HEK293 (cell line): Measurements from ENCODE around the gene THAP2.

Experiments used
- CTCF ChIA-PET: fragments of 350-600 bp; formaldehyde crosslinking; extraction: SDS; loops from one replicate; lab custom pipeline; 2021; ENCODE audit warnings: antibody characterized with exemption; lab: Yijun Ruan, JAX
- POLR2A ChIA-PET: fragments of 300-600 bp; formaldehyde crosslinking; extraction: SDS; loops from one replicate; lab custom pipeline; 2020; ENCODE audit warnings: antibody characterized with exemption, inconsistent platforms; lab: Yijun Ruan, JAX
- H3K27ac ChIP-seq: fragments of 200-500 bp; sonication (Bioruptor generic); 2 replicates; pipeline ENCODE4 v1.5.1; 2014; ENCODE audit warnings: low read depth, low read length, control low read depth, inconsistent platforms; ENCODE audit errors: extremely low read depth
- H3K36me3 ChIP-seq, 2 experiments: fragments of 200-500 bp in 1 of 2; sonication (Bioruptor generic) in 1 of 2; 1 replicate in 1 of 2; 2 replicates in 1 of 2; pipeline ENCODE4 v1.5.1; 2014 to 2017; ENCODE audit warnings: inconsistent platforms in 2 of 2, low read length in 2 of 2; ENCODE audit not compliant: control insufficient read depth in 2 of 2, insufficient read depth in 1 of 2
- H3K4me1 ChIP-seq: fragments of 200-500 bp; sonication (Bioruptor generic); 2 replicates; pipeline ENCODE4 v1.5.1; 2014; ENCODE audit warnings: mild to moderate bottlenecking, low read length, inconsistent platforms; ENCODE audit not compliant: control insufficient read depth, insufficient read depth
- H3K4me3 ChIP-seq: 2 replicates; pipeline ENCODE4 v1.5.1; 2011; ENCODE audit warnings: low read depth, mild to moderate bottlenecking, control low read depth, low read length, moderate library complexity
- H3K9me3 ChIP-seq: fragments of 200-500 bp; sonication (Bioruptor generic); 2 replicates; pipeline ENCODE4 v1.5.1; 2014; ENCODE audit warnings: low read depth, low read length, inconsistent platforms; ENCODE audit not compliant: control insufficient read depth, insufficient read depth
- EGR2 ChIP-seq: fragments of 450-650 bp; formaldehyde crosslinking; IDR thresholded peaks from 2 replicates; pipeline ENCODE4 v1.5.1; 2016; ENCODE audit warnings: low read depth, missing biosample characterization, missing genetic modification characterization
- FEZF1 ChIP-seq: fragments of 450-650 bp; formaldehyde crosslinking; IDR thresholded peaks from 2 replicates; pipeline ENCODE4 v1.5.1; 2016; ENCODE audit warnings: missing biosample characterization, missing genetic modification characterization
- GLI2 ChIP-seq: fragments of 450-650 bp; formaldehyde crosslinking; IDR thresholded peaks from 2 replicates; pipeline ENCODE4; 2017; ENCODE audit warnings: missing biosample characterization, missing genetic modification characterization, low read depth, borderline replicate concordance
- INSM2 ChIP-seq: fragments of 450-650 bp; formaldehyde crosslinking; IDR thresholded peaks from 2 replicates; pipeline ENCODE4 v1.5.1; 2016; ENCODE audit warnings: missing biosample characterization, missing genetic modification characterization
- KLF17 ChIP-seq: fragments of 450-650 bp; formaldehyde crosslinking; IDR thresholded peaks from 2 replicates; pipeline ENCODE4 v1.5.1; 2016; ENCODE audit warnings: missing biosample characterization, missing genetic modification characterization
- MZF1 ChIP-seq: fragments of 450-650 bp; formaldehyde crosslinking; IDR thresholded peaks from 2 replicates; pipeline ENCODE4 v1.5.1; 2017; ENCODE audit warnings: missing biosample characterization, missing genetic modification characterization, borderline replicate concordance
- OVOL3 ChIP-seq: fragments of 450-650 bp; formaldehyde crosslinking; IDR thresholded peaks from 2 replicates; pipeline ENCODE4 v1.5.1; 2016; ENCODE audit warnings: missing biosample characterization, missing genetic modification characterization
- SP7 ChIP-seq: fragments of 450-650 bp; formaldehyde crosslinking; IDR thresholded peaks from 2 replicates; pipeline ENCODE4 v1.5.1; 2016; ENCODE audit warnings: missing biosample characterization, missing genetic modification characterization
- ZNF132 ChIP-seq: fragments of 450-650 bp; formaldehyde crosslinking; IDR thresholded peaks from 2 replicates; pipeline ENCODE4 v1.5.1; 2017; ENCODE audit warnings: missing biosample characterization, missing genetic modification characterization, borderline replicate concordance
- ZNF138 ChIP-seq: fragments of 450-650 bp; formaldehyde crosslinking; IDR thresholded peaks from 2 replicates; pipeline ENCODE4 v1.5.1; 2016; ENCODE audit warnings: missing biosample characterization, missing genetic modification characterization, borderline replicate concordance
- ZNF398 ChIP-seq: fragments of 450-650 bp; formaldehyde crosslinking; IDR thresholded peaks from 2 replicates; pipeline ENCODE4 v1.5.1; 2017; ENCODE audit warnings: missing biosample characterization, missing genetic modification characterization
- ZNF529 ChIP-seq: fragments of 450-650 bp; formaldehyde crosslinking; IDR thresholded peaks from 2 replicates; pipeline ENCODE4 v1.5.1; 2017; ENCODE audit warnings: missing genetic modification characterization, missing biosample characterization; ENCODE audit not compliant: insufficient replicate concordance
- ZNF585B ChIP-seq: fragments of 450-650 bp; formaldehyde crosslinking; IDR thresholded peaks from 2 replicates; pipeline ENCODE4 v1.5.1; 2016; ENCODE audit warnings: missing biosample characterization, missing genetic modification characterization
- ZNF610 ChIP-seq: fragments of 450-650 bp; formaldehyde crosslinking; IDR thresholded peaks from 2 replicates; pipeline ENCODE4 v1.5.1; 2016; ENCODE audit warnings: missing biosample characterization, missing genetic modification characterization, borderline replicate concordance
- ZNF768 ChIP-seq: fragments of 450-650 bp; formaldehyde crosslinking; IDR thresholded peaks from 2 replicates; pipeline ENCODE4 v1.5.1; 2018; ENCODE audit warnings: missing biosample characterization, mild to moderate bottlenecking, missing genetic modification characterization
- ZSCAN18 ChIP-seq: fragments of 450-650 bp; formaldehyde crosslinking; IDR thresholded peaks from 2 replicates; pipeline ENCODE4 v1.5.1; 2016; ENCODE audit warnings: missing biosample characterization, missing genetic modification characterization
- ZXDB ChIP-seq: fragments of 450-650 bp; formaldehyde crosslinking; IDR thresholded peaks from 2 replicates; pipeline ENCODE4 v1.5.1; 2016; ENCODE audit warnings: missing biosample characterization, missing genetic modification characterization
- TF ChIP-seq, protein P1 (sequence below): fragments of 450-650 bp; formaldehyde crosslinking; IDR thresholded peaks from 2 replicates; pipeline ENCODE4 v1.5.1; 2016; ENCODE audit warnings: missing biosample characterization, missing genetic modification characterization

Gene THAP2

GRCh38 chr12:71655495-71655894 lies 8.6 kb upstream of the THAP2 start (continued):
- TF ChIP-seq ZNF398 (tag by site-specific recombination) (no peak), ZNF132 (no peak), KLF17 (tag by site-specific recombination) (no peak), ZNF768 (no peak), OVOL3 (tag by site-specific recombination) (no peak), GLI2 (tag by site-specific recombination) (no peak), ZNF138 (tag by site-specific recombination) (no peak), MZF1 (no peak)

- TF ChIP-seq, protein P1, sequence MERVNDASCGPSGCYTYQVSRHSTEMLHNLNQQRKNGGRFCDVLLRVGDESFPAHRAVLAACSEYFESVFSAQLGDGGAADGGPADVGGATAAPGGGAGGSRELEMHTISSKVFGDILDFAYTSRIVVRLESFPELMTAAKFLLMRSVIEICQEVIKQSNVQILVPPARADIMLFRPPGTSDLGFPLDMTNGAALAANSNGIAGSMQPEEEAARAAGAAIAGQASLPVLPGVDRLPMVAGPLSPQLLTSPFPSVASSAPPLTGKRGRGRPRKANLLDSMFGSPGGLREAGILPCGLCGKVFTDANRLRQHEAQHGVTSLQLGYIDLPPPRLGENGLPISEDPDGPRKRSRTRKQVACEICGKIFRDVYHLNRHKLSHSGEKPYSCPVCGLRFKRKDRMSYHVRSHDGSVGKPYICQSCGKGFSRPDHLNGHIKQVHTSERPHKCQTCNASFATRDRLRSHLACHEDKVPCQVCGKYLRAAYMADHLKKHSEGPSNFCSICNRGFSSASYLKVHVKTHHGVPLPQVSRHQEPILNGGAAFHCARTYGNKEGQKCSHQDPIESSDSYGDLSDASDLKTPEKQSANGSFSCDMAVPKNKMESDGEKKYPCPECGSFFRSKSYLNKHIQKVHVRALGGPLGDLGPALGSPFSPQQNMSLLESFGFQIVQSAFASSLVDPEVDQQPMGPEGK (tag by site-specific recombination) = no peak
- TF ChIP-seq ZSCAN18 (no peak), ZNF585B (tag by site-specific recombination) (no peak), INSM2 (tag by site-specific recombination) (no peak), ZNF529 (tag by site-specific recombination) (no peak), EGR2 (tag by site-specific recombination) (no peak), ZXDB (no peak), SP7 (tag by site-specific recombination) (no peak), FEZF1 (tag by site-specific recombination) (no peak), ZNF610 (tag by site-specific recombination) (no peak)
- ChIA-PET POLR2A (no interaction called here), CTCF (interaction anchor here (0.7 to 1.3 kb wide), 2 partner anchors 19 to 1218 kb away, joined by 3 to 5 read pairs; no protein-coding TSS in a partner anchor)
- peaks cover 2% of the 10 kb centered on the region; the same call in 1 of the 2 replicates for H3K4me1 ChIP-seq
- no peaks in the 10 kb centered on the region for H3K9me3 ChIP-seq
- H3K4me3 ChIP-seq = no peak overlapping the region
- H3K27ac ChIP-seq = no peak overlapping the region
- peaks cover 44 to 81% of the 10 kb centered on the region in 2 experiments for H3K36me3 ChIP-seq
Observed at GRCh38 chr12:71655907-71656306, 8.2 kb upstream of the THAP2 start.
